A673 (cell line): ENCODE data around the gene NPY. TPM values are rescaled to one million over a fixed set of nuclear protein-coding genes. Genes with fewer than 3 reads are reported as not detected.

Experiments used
- Bru-seq: library from RNA; stranded (reverse); fragments of 400-500 nt; gene quantifications from one replicate; lab custom pipeline; 2021; lab: Mats Ljungman, UMichigan
- BruChase-seq, 2 experiments: library from RNA; stranded (reverse); fragments of 400-500 nt; gene quantifications; one replicate each; lab custom pipeline; 2021; lab: Mats Ljungman, UMichigan
- BruUV-seq: library from RNA; stranded (reverse); fragments of 400-500 nt; replicated peaks from 2 replicates; lab custom pipeline; 2021; lab: Mats Ljungman, UMichigan
- CTCF ChIA-PET: fragments of 300-600 bp; sonication (Branson Sonifier 250); formaldehyde crosslinking; loops from one replicate; lab custom pipeline; 2022; ENCODE audit warnings: antibody characterized with exemption; lab: Charles Lee
- POLR2A ChIA-PET: fragments of 300-600 bp; sonication (Branson Sonifier 250); formaldehyde crosslinking; loops from one replicate; lab custom pipeline; 2022; ENCODE audit warnings: antibody characterized with exemption; ENCODE audit not compliant: low non-redundant PET; lab: Charles Lee
- DNase-seq: peaks from one replicate; pipeline ENCODE4 v3.0.0-alpha.2; 2015; ENCODE audit warnings: low spot score
- H3K27ac ChIP-seq: fragments of 200-600 bp; sonication (generic); 2 replicates; pipeline ENCODE4 v1.5.1; 2016; ENCODE audit warnings: mixed run types, low read depth, mild to moderate bottlenecking, mixed read lengths, antibody characterized with exemption, low read length; ENCODE audit not compliant: poor library complexity, severe bottlenecking
- H3K27me3 ChIP-seq: fragments of 200-600 bp; sonication (generic); replicated peaks from 2 replicates; pipeline ENCODE4 v1.6.1; 2017; ENCODE audit warnings: mixed run types, low read depth, mild to moderate bottlenecking, mixed read lengths, antibody characterized with exemption, low read length; ENCODE audit not compliant: insufficient read depth, poor library complexity
- H3K36me3 ChIP-seq: fragments of 200-600 bp; sonication (generic); 2 replicates; pipeline ENCODE4 v1.6.1; 2016; ENCODE audit warnings: mixed run types, mild to moderate bottlenecking, mixed read lengths, antibody characterized with exemption, low read length; ENCODE audit not compliant: insufficient read depth, poor library complexity, severe bottlenecking
- H3K4me1 ChIP-seq: fragments of 200-600 bp; sonication (generic); 2 replicates; pipeline ENCODE4 v1.6.1; 2017; ENCODE audit warnings: mixed run types, mild to moderate bottlenecking, mixed read lengths, antibody characterized with exemption, low read length; ENCODE audit not compliant: insufficient read depth, poor library complexity, severe bottlenecking
- H3K4me3 ChIP-seq: fragments of 200-600 bp; sonication (generic); 2 replicates; pipeline ENCODE4 v1.5.1; 2016; ENCODE audit warnings: low read depth, mixed run types, mild to moderate bottlenecking, mixed read lengths, low read length; ENCODE audit not compliant: poor library complexity, severe bottlenecking
- H3K9me3 ChIP-seq: fragments of 200-600 bp; sonication (generic); 2 replicates; pipeline ENCODE4 v1.6.1; 2016; ENCODE audit warnings: mixed run types, low read depth, mild to moderate bottlenecking, mixed read lengths, antibody characterized with exemption, low read length; ENCODE audit not compliant: poor library complexity, severe bottlenecking
- CTCF ChIP-seq: fragments of 300-800, 200-600 bp; sonication (generic); conservative IDR thresholded peaks from 2 replicates; pipeline ENCODE4 v1.5.1; 2017; ENCODE audit warnings: low read depth, mild to moderate bottlenecking, antibody characterized with exemption, low read length, moderate library complexity, mixed read lengths
- EZH2 ChIP-seq: fragments of 200-600 bp; sonication (generic); IDR thresholded peaks from 2 replicates; pipeline ENCODE4 v1.6.1; 2017; ENCODE audit warnings: borderline replicate concordance, low read depth, mild to moderate bottlenecking, mixed read lengths, antibody characterized with exemption, low read length; ENCODE audit not compliant: poor library complexity, severe bottlenecking
- intact Hi-C: fragments of 100-400 bp; cut with micrococcal nuclease; formaldehyde crosslinking; loops from one replicate; pipeline ENCODE4 v1.10.0; 2022; ENCODE audit not compliant: unreplicated experiment
- long read RNA-seq: library from polyadenylated mRNA; stranded (forward); transcript quantifications from one replicate; pipeline ENCODE4 v2.0.0, GENCODE V29; 2022
- total RNA-seq: library from RNA; stranded (reverse); gene quantifications from 2 replicates; pipeline ENCODE4 v1.2.3, GENCODE V29; 2021

NPY gene
- total RNA-seq (34.4 and 40.1 TPM in 2 replicates), Bru-seq, nascent RNA (percentile 61 among the genes with signal in this experiment), BruChase-seq, experiment 1, labeled RNA remaining after a 2-hour chase (percentile 45 among the genes with signal in this experiment), BruChase-seq, experiment 2, labeled RNA remaining after a 6-hour chase (percentile 48 among the genes with signal in this experiment)
- long read RNA-seq, transcript NPY-201 (4 exons, 585 nt): major isoform, 15 of 17 reads
- long read RNA-seq, partial matches to known transcripts: 2 of 17 reads
- long read RNA-seq, other reads (novel, unspliced or antisense): 0 of 17 reads

- DNase-seq: peak; percentile 64
- H3K27me3 ChIP-seq: no peaks in the 10 kb centered on the region
- no TSS peak for BruUV-seq
- POLR2A ChIA-PET: no interaction called here
- TF ChIP-seq CTCF: no peak
- TF ChIP-seq EZH2: no peak
- intact Hi-C loops: loop anchor here (5.0 to 10.0 kb wide), 2 partner anchors 209 to 347 kb away; no protein-coding TSS in a partner anchor
- H3K4me3 ChIP-seq: peak within 1 kb of the TSS; percentile 50
- H3K9me3 ChIP-seq: no peaks in the 10 kb centered on the region
- peaks cover 14% of the 10 kb centered on the region for H3K4me1 ChIP-seq
- H3K27ac ChIP-seq: no peak within 1 kb of the TSS
- CTCF ChIA-PET: no interaction called here
- H3K36me3 ChIP-seq: no peaks in the 10 kb centered on the region
Observed at GRCh38 chr7:24283897-24284698, at the start of gene NPY. NPY (plus strand) TSS chr7:24284190; CDS start chr7:24285241, 1,051 bp downstream.

- DNase-seq: no peak
- Histone ChIP-seq H3K4me3 (no peak overlapping the region), H3K36me3 (no peaks in the 10 kb centered on the region), H3K27ac (no peak overlapping the region), H3K27me3 (no peaks in the 10 kb centered on the region), H3K9me3 (no peaks in the 10 kb centered on the region), H3K4me1 (peaks cover 4% of the 10 kb centered on the region)
- BruUV-seq: no TSS peak
- TF ChIP-seq EZH2 (no peak), CTCF (no peak)
- POLR2A ChIA-PET: no interaction called here
- intact Hi-C loops: no loop called here
- CTCF ChIA-PET: no interaction called here
Observed at GRCh38 chr7:24239260-24239659, 44.7 kb upstream of the NPY start.

DNA sequence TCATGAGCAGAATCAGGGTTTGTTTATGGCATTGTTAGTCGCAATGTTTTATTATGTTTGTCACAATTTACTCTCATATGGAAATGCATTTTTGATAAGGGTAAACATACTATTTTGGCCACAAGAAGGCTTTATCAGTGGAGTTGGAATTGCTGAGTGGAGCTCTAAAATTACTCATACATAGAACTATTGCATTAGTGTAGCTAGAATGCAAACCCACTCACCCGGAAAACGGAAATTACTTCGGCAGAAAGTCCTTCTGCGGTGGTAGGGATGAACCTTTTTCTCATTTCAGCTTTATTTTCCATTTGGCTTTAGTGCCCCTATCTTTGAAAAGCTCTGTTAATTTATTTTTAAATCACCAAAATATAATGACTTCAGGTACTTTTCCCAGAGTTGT, 42.8 kb upstream of the NPY start:
- intact Hi-C loops: no loop called here
- Histone ChIP-seq H3K27ac (no peak overlapping the region), H3K4me3 (no peak overlapping the region), H3K27me3 (no peaks in the 10 kb centered on the region), H3K4me1 (no peaks in the 10 kb centered on the region), H3K36me3 (no peaks in the 10 kb centered on the region), H3K9me3 (no peaks in the 10 kb centered on the region)
- ChIA-PET CTCF (no interaction called here), POLR2A (interaction anchor here (0.5 kb wide), 1 partner anchor 88 kb away, joined by 3 read pairs; no protein-coding TSS in a partner anchor)
- DNase-seq: no peak
- no TSS peak for BruUV-seq
- TF ChIP-seq EZH2: no peak
- TF ChIP-seq CTCF: no peak
